ENCODE measurements around the gene CLEC16A.

Gene CLEC16A

GRCh38 chr16:11075163-11075562 lies 130.8 kb downstream of the CLEC16A start:
- H3K36me3 ChIP-seq (ENCODE audit: insufficient read depth, low read depth, low read length) = no peaks in the 10 kb centered on the region
- H3K9ac ChIP-seq (ENCODE audit: low read depth, low read length) = no peak overlapping the region
- H3K4me1 ChIP-seq (ENCODE audit: insufficient read depth, low read length) = peaks cover 5% of the 10 kb centered on the region; the same call in 1 of the 2 replicates
- H3K27ac ChIP-seq (ENCODE audit: low read length) = no peak overlapping the region
- H3K4me3 ChIP-seq (ENCODE audit: low read length) = no peak overlapping the region
- no peaks in the 10 kb centered on the region for H3K9me3 ChIP-seq (ENCODE audit: insufficient read depth, low read depth, low read length)
- no peaks in the 10 kb centered on the region for H3K27me3 ChIP-seq (ENCODE audit: insufficient read depth, low read length)

- Histone ChIP-seq H3K9ac (ENCODE audit: low read depth, low read length) (no peak overlapping the region), H3K4me3 (ENCODE audit: low read length) (no peak overlapping the region), H3K4me1 (ENCODE audit: insufficient read depth, low read length) (peaks cover 5% of the 10 kb centered on the region; the same call in 1 of the 2 replicates), H3K9me3 (ENCODE audit: insufficient read depth, low read depth, low read length) (no peaks in the 10 kb centered on the region), H3K27me3 (ENCODE audit: insufficient read depth, low read length) (no peaks in the 10 kb centered on the region), H3K27ac (ENCODE audit: low read length) (no peak overlapping the region), H3K36me3 (ENCODE audit: insufficient read depth, low read depth, low read length) (no peaks in the 10 kb centered on the region; the same call in 1 of the 2 replicates)
Observed at GRCh38 chr16:11076259-11077018, 132.1 kb downstream of the CLEC16A start.

- H3K4me3 ChIP-seq (ENCODE audit: low read length) = no peak overlapping the region
- no peaks in the 10 kb centered on the region for H3K9me3 ChIP-seq (ENCODE audit: insufficient read depth, low read depth, low read length)
- H3K27ac ChIP-seq (ENCODE audit: low read length) = no peak overlapping the region
- no peak overlapping the region for H3K9ac ChIP-seq (ENCODE audit: low read depth, low read length)
- H3K27me3 ChIP-seq (ENCODE audit: insufficient read depth, low read length) = no peaks in the 10 kb centered on the region
- no peaks in the 10 kb centered on the region; the same call in 1 of the 2 replicates for H3K36me3 ChIP-seq (ENCODE audit: insufficient read depth, low read depth, low read length)
- H3K4me1 ChIP-seq (ENCODE audit: insufficient read depth, low read length) = peaks cover 5% of the 10 kb centered on the region; the same call in 1 of the 2 replicates
Observed at GRCh38 chr16:11078812-11079459, 134.6 kb downstream of the CLEC16A start.

- Histone ChIP-seq H3K9ac (ENCODE audit: low read depth, low read length) (no peak overlapping the region), H3K27me3 (ENCODE audit: insufficient read depth, low read length) (no peaks in the 10 kb centered on the region), H3K36me3 (ENCODE audit: insufficient read depth, low read depth, low read length) (no peaks in the 10 kb centered on the region; the same call in 1 of the 2 replicates), H3K4me3 (ENCODE audit: low read length) (no peak overlapping the region), H3K27ac (ENCODE audit: low read length) (no peak overlapping the region), H3K4me1 (ENCODE audit: insufficient read depth, low read length) (peaks cover 5% of the 10 kb centered on the region; the same call in 1 of the 2 replicates), H3K9me3 (ENCODE audit: insufficient read depth, low read depth, low read length) (no peaks in the 10 kb centered on the region)
Observed at GRCh38 chr16:11079652-11080187, 135.4 kb downstream of the CLEC16A start.

GRCh38 chr16:11080327-11080967 lies 136.1 kb downstream of the CLEC16A start:
- Histone ChIP-seq H3K27me3 (ENCODE audit: insufficient read depth, low read length) (no peaks in the 10 kb centered on the region), H3K4me1 (ENCODE audit: insufficient read depth, low read length) (peaks cover 5% of the 10 kb centered on the region; the same call in 1 of the 2 replicates), H3K9me3 (ENCODE audit: insufficient read depth, low read depth, low read length) (no peaks in the 10 kb centered on the region), H3K27ac (ENCODE audit: low read length) (no peak overlapping the region), H3K36me3 (ENCODE audit: insufficient read depth, low read depth, low read length) (no peaks in the 10 kb centered on the region; the same call in 1 of the 2 replicates), H3K9ac (ENCODE audit: low read depth, low read length) (no peak overlapping the region), H3K4me3 (ENCODE audit: low read length) (no peak overlapping the region)

GRCh38 chr16:11080999-11081630 lies 136.8 kb downstream of the CLEC16A start:
- H3K27ac ChIP-seq (ENCODE audit: low read length) = no peak overlapping the region
- H3K9me3 ChIP-seq (ENCODE audit: insufficient read depth, low read depth, low read length) = no peaks in the 10 kb centered on the region
- no peak overlapping the region for H3K9ac ChIP-seq (ENCODE audit: low read depth, low read length)
- peaks cover 5% of the 10 kb centered on the region; the same call in 1 of the 2 replicates for H3K4me1 ChIP-seq (ENCODE audit: insufficient read depth, low read length)
- H3K36me3 ChIP-seq (ENCODE audit: insufficient read depth, low read depth, low read length) = no peaks in the 10 kb centered on the region; the same call in 1 of the 2 replicates
- H3K27me3 ChIP-seq (ENCODE audit: insufficient read depth, low read length) = no peaks in the 10 kb centered on the region
- no peak overlapping the region for H3K4me3 ChIP-seq (ENCODE audit: low read length)

- Histone ChIP-seq H3K4me1 (ENCODE audit: insufficient read depth, low read length) (peaks cover 5% of the 10 kb centered on the region; the same call in 1 of the 2 replicates), H3K27me3 (ENCODE audit: insufficient read depth, low read length) (no peaks in the 10 kb centered on the region), H3K27ac (ENCODE audit: low read length) (no peak overlapping the region), H3K9ac (ENCODE audit: low read depth, low read length) (no peak overlapping the region), H3K4me3 (ENCODE audit: low read length) (no peak overlapping the region), H3K9me3 (ENCODE audit: insufficient read depth, low read depth, low read length) (no peaks in the 10 kb centered on the region), H3K36me3 (ENCODE audit: insufficient read depth, low read depth, low read length) (no peaks in the 10 kb centered on the region; the same call in 1 of the 2 replicates)
Observed at GRCh38 chr16:11082108-11082859, 137.9 kb downstream of the CLEC16A start.

- H3K27ac ChIP-seq (ENCODE audit: low read length) = no peak overlapping the region
Observed at GRCh38 chr16:11082860-11083388, 138.6 kb downstream of the CLEC16A start.

GRCh38 chr16:11084484-11084875 lies 140.1 kb downstream of the CLEC16A start:
- H3K9ac ChIP-seq (ENCODE audit: low read depth, low read length) = no peak overlapping the region
- peaks cover 9% of the 10 kb centered on the region; the same call in 1 of the 2 replicates for H3K4me1 ChIP-seq (ENCODE audit: insufficient read depth, low read length)
- H3K4me3 ChIP-seq (ENCODE audit: low read length) = no peak overlapping the region
- H3K36me3 ChIP-seq (ENCODE audit: insufficient read depth, low read depth, low read length) = no peaks in the 10 kb centered on the region; the same call in 1 of the 2 replicates
- no peaks in the 10 kb centered on the region for H3K27me3 ChIP-seq (ENCODE audit: insufficient read depth, low read length)
- H3K27ac ChIP-seq (ENCODE audit: low read length) = no peak overlapping the region
- H3K9me3 ChIP-seq (ENCODE audit: insufficient read depth, low read depth, low read length) = no peaks in the 10 kb centered on the region

More at GRCh38 chr16:11082860-11083388, 138.6 kb downstream of the CLEC16A start:
- H3K9me3 ChIP-seq (ENCODE audit: insufficient read depth, low read depth, low read length) = no peaks in the 10 kb centered on the region
- peaks cover 10% of the 10 kb centered on the region; the same call in 1 of the 2 replicates for H3K4me1 ChIP-seq (ENCODE audit: insufficient read depth, low read length)
- no peak overlapping the region for H3K4me3 ChIP-seq (ENCODE audit: low read length)
- no peaks in the 10 kb centered on the region; the same call in 1 of the 2 replicates for H3K36me3 ChIP-seq (ENCODE audit: insufficient read depth, low read depth, low read length)
- H3K27me3 ChIP-seq (ENCODE audit: insufficient read depth, low read length) = no peaks in the 10 kb centered on the region
- H3K9ac ChIP-seq (ENCODE audit: low read depth, low read length) = no peak overlapping the region

GRCh38 chr16:11084876-11085485 lies 140.6 kb downstream of the CLEC16A start:
- Histone ChIP-seq H3K27ac (ENCODE audit: low read length) (no peak overlapping the region), H3K9ac (ENCODE audit: low read depth, low read length) (no peak overlapping the region), H3K4me1 (ENCODE audit: insufficient read depth, low read length) (peaks cover 6% of the 10 kb centered on the region; the same call in 1 of the 2 replicates), H3K36me3 (ENCODE audit: insufficient read depth, low read depth, low read length) (no peaks in the 10 kb centered on the region; the same call in 1 of the 2 replicates), H3K27me3 (ENCODE audit: insufficient read depth, low read length) (no peaks in the 10 kb centered on the region), H3K9me3 (ENCODE audit: insufficient read depth, low read depth, low read length) (no peaks in the 10 kb centered on the region), H3K4me3 (ENCODE audit: low read length) (no peak overlapping the region)
